Upper lobe of left lung (tissue), 4 donors: Measurements from ENCODE around the gene MAP2K5.
A peak's percentile ranks its signal among the peaks of the same experiment; 100 is the strongest.

Experiments
- EP300 ChIP-seq, 4 donors: sonication (generic); formaldehyde crosslinking; IDR thresholded peaks; one replicate each; pipeline ENCODE4 v1.5.1; 2017; ENCODE audit warnings: antibody characterized with exemption in 4 of 4, control low read depth in 2 of 4
- POLR2A ChIP-seq, 4 donors: fragments of 450-650 bp; IDR thresholded peaks; one replicate each; pipeline ENCODE4 v1.5.1; 2016 to 2017; ENCODE audit warnings: antibody characterized with exemption in 4 of 4, mild to moderate bottlenecking in 2 of 4
- TF ChIP-seq, protein P1 (sequence below), 6 experiments: fragments of 450-650 bp in 4 of 6; fragments of 200-600 bp in 2 of 6; sonication (generic) in 2 of 6; IDR thresholded peaks; one replicate each; pipeline ENCODE4 v1.5.1; 2016 to 2019; ENCODE audit warnings: antibody characterized with exemption in 6 of 6

DNA sequence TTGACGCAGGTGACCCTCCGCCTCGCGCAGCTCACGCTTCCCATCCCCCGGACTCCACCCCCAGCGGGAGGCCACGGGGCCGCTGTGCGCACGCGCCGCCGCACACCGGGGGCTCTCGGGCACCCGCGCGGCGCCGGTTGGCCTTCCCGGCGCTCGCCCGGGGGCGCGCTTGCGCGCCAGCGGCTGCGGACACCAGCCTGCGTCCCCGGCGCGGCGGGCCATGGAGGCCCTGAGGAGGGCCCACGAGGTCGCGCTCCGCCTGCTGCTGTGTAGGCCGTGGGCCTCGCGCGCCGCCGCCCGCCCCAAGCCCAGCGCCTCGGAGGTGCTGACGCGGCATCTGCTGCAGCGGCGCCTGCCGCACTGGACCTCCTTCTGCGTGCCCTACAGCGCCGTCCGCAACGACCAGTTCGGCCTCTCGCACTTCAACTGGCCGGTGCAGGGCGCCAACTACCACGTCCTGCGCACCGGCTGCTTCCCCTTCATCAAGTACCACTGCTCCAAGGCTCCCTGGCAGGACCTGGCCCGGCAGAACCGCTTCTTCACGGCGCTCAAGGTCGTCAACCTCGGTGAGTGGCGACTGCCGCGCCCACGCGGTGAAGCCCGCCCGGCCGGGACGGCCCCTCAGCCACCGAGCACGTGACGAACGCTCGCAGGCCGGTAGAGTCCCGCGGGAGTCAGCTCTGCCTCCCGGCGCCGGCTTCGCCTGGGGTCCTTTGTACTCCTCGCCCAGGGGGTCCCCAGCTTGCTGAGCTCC, 21.3 kb upstream of the MAP2K5 start, which contains the start of gene C15orf61:
- TF ChIP-seq, protein P1, sequence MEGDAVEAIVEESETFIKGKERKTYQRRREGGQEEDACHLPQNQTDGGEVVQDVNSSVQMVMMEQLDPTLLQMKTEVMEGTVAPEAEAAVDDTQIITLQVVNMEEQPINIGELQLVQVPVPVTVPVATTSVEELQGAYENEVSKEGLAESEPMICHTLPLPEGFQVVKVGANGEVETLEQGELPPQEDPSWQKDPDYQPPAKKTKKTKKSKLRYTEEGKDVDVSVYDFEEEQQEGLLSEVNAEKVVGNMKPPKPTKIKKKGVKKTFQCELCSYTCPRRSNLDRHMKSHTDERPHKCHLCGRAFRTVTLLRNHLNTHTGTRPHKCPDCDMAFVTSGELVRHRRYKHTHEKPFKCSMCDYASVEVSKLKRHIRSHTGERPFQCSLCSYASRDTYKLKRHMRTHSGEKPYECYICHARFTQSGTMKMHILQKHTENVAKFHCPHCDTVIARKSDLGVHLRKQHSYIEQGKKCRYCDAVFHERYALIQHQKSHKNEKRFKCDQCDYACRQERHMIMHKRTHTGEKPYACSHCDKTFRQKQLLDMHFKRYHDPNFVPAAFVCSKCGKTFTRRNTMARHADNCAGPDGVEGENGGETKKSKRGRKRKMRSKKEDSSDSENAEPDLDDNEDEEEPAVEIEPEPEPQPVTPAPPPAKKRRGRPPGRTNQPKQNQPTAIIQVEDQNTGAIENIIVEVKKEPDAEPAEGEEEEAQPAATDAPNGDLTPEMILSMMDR (IDR thresholded peaks at IDR 0.05), result peak in 3 of 6 experiments; percentile 9 to 40 (median 16)
- TF ChIP-seq EP300 (IDR thresholded peaks at IDR 0.05) (no peak), POLR2A (IDR thresholded peaks at IDR 0.05) (peak in 3 of 4 donors; percentile 81 to 90 (median 84))
